ENCODE measurements around the gene FALEC.
A peak's percentile ranks its signal among the peaks of the same experiment; 100 is the strongest.

FALEC gene

DNA sequence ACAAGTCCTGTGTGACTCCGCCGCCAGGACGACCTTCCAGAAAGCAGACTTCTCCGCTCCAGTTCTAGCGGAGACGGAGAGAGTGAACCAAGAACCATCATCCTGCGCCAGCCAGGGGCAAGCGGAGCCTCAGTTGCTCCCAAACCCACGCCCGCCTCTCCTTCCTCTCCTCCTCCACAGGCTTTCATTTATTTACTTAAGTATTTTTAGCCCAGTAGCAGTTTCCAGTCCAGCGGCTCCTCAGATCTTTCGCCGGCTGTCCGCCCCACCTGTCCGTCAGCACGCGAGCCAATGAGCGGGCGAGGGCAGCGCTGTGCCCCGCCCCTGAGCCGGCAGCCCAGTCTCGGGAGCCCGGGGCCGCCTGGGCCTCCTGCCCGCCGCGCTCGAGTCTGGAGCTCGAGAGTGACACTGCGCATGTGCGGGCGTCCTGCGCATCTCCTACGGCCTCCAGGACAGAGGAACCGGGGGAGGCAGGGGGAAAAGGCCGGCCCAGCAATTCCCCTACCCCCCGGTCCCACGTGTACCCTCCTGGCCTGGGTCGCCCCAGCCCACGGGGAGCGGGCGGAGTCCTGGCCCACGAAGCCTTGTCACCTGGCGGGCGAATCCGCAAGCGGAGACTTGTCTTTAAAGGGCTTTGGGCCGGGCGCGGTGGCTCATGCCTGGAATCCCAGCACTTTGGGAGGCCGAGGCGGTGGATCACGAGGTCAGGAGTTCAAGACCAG lies at the start of gene FALEC:
FALEC (plus strand) TSS at position 425 of the 722 bp plus-strand sequence.
- Histone ChIP-seq H3K4me3 (ENCODE audit: low read depth, low read length) (peak within 1 kb of the TSS; percentile 56), H3K9me3 (ENCODE audit: severe bottlenecking) (no peaks in the 10 kb centered on the region), H3K27me3 (ENCODE audit: insufficient read depth, low read depth, severe bottlenecking) (no peaks in the 10 kb centered on the region), H3K36me3 (no peaks in the 10 kb centered on the region), H3K27ac (peak within 1 kb of the TSS; percentile 72)
- DNase-seq, result peak; percentile 100
- TF ChIP-seq, protein P1, sequence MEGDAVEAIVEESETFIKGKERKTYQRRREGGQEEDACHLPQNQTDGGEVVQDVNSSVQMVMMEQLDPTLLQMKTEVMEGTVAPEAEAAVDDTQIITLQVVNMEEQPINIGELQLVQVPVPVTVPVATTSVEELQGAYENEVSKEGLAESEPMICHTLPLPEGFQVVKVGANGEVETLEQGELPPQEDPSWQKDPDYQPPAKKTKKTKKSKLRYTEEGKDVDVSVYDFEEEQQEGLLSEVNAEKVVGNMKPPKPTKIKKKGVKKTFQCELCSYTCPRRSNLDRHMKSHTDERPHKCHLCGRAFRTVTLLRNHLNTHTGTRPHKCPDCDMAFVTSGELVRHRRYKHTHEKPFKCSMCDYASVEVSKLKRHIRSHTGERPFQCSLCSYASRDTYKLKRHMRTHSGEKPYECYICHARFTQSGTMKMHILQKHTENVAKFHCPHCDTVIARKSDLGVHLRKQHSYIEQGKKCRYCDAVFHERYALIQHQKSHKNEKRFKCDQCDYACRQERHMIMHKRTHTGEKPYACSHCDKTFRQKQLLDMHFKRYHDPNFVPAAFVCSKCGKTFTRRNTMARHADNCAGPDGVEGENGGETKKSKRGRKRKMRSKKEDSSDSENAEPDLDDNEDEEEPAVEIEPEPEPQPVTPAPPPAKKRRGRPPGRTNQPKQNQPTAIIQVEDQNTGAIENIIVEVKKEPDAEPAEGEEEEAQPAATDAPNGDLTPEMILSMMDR (IDR thresholded peaks at IDR 0.05; ENCODE audit: low read depth, low read length), result no peak

DNA sequence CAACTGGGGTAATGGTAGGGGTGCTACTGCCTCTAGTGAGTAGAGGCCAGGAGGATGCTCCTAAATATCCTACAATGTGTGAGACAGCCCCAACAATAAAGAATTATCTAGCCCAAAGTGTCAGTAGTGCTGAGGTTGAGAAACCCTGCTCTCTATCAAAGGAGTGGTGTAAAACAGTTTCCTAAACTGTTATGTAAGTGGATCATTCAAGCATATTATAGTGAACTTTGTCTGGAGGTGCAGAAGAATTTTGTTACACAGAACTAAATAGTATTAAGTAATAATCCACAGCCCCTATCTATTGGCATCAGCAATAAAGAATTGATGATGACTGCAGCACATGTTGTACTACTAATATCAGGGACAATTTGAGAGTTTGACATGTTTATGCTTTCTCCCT lies 48.6 kb upstream of the FALEC start:
- no peak for DNase-seq
- H3K36me3 ChIP-seq, result peaks cover 78% of the 10 kb centered on the region

DNA sequence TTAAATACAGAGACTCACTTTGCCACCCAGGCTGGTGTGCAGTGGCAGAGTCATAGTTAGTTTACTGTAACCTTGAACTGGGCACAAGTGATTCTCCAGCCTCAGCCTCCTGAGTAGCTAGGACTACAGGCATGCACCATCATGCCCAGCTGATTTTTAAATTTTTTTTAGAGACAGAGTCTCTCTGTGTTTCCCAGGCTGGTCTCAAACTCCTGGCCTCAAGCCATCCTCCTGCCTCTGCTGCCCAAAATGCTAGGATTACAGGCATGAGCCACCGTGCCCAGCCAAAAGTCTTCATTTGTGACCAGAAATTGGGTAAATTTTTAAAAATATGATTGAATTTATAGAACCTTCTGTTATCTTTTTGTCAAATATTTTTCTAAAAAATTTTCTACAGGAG lies 46.3 kb upstream of the FALEC start:
- Histone ChIP-seq H3K9me3 (ENCODE audit: severe bottlenecking) (no peaks in the 10 kb centered on the region), H3K27ac (no peak overlapping the region), H3K4me3 (ENCODE audit: low read depth, low read length) (no peak overlapping the region), H3K27me3 (ENCODE audit: insufficient read depth, low read depth, severe bottlenecking) (no peaks in the 10 kb centered on the region), H3K36me3 (peaks cover 75% of the 10 kb centered on the region)
- TF ChIP-seq, protein P1 (IDR thresholded peaks at IDR 0.05; ENCODE audit: low read depth, low read length), result no peak
- DNase-seq, result no peak

More for the DNA sequence above, 48.6 kb upstream of the FALEC start:
- Histone ChIP-seq H3K4me3 (ENCODE audit: low read depth, low read length) (no peak overlapping the region), H3K9me3 (ENCODE audit: severe bottlenecking) (no peaks in the 10 kb centered on the region), H3K27ac (no peak overlapping the region), H3K27me3 (ENCODE audit: insufficient read depth, low read depth, severe bottlenecking) (no peaks in the 10 kb centered on the region)
- TF ChIP-seq, protein P1 (IDR thresholded peaks at IDR 0.05; ENCODE audit: low read depth, low read length), result no peak

DNA sequence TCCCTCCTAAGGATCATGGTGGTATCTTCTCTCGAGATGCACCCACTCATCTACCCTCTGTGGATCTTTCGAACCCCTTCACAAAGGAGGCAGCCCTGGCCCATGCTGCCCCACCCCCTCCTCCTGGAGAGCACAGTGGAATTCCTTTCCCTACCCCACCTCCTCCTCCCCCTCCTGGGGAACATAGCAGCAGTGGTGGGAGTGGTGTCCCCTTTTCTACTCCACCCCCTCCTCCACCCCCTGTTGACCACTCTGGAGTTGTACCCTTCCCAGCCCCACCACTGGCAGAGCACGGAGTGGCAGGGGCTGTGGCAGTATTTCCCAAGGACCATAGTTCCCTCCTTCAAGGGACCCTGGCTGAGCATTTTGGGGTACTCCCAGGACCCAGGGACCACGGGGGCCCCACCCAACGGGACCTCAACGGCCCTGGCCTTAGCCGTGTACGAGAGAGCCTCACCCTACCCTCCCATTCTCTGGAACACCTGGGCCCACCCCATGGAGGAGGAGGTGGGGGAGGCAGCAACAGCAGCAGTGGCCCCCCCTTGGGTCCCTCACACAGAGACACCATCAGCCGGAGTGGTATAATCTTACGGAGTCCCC lies 42.9 kb upstream of the FALEC start:
- Histone ChIP-seq H3K4me3 (ENCODE audit: low read depth, low read length) (no peak overlapping the region), H3K27ac (no peak overlapping the region), H3K36me3 (peaks cover 48% of the 10 kb centered on the region), H3K27me3 (ENCODE audit: insufficient read depth, low read depth, severe bottlenecking) (no peaks in the 10 kb centered on the region), H3K9me3 (ENCODE audit: severe bottlenecking) (no peaks in the 10 kb centered on the region)
- no peak for DNase-seq
- TF ChIP-seq, protein P1 (IDR thresholded peaks at IDR 0.05; ENCODE audit: low read depth, low read length), result no peak

DNA sequence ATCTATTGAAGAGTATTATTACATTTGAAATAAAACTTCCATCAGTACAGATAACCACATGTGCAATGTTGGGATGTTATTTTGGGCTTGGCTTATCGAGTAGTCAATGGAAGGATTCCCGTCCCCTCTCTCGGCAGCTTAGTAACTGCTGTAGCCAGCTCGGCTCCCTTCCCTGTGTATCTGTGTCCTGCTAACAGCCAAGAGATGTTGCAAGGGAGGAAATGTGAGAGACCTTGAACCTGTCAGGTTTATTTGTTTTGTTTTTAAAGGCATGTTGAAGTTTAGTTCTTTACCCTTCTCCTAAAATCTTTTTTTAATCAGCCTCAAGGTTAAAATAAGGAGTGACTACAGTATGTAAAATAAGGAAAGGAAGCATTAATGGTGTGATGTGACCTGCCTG lies 41.9 kb upstream of the FALEC start:
- TF ChIP-seq, protein P1 (IDR thresholded peaks at IDR 0.05; ENCODE audit: low read depth, low read length), result no peak
- peaks cover 40% of the 10 kb centered on the region for H3K36me3 ChIP-seq

More for the DNA sequence above, 41.9 kb upstream of the FALEC start:
- Histone ChIP-seq H3K27me3 (ENCODE audit: insufficient read depth, low read depth, severe bottlenecking) (no peaks in the 10 kb centered on the region), H3K27ac (no peak overlapping the region), H3K9me3 (ENCODE audit: severe bottlenecking) (no peaks in the 10 kb centered on the region), H3K4me3 (ENCODE audit: low read depth, low read length) (no peak overlapping the region)
- DNase-seq, result no peak
